ENCODE measurements around the gene SERPINA9. TPM values are rescaled to one million over a fixed set of nuclear protein-coding genes. Genes with fewer than 3 reads are reported as not detected.

Gene SERPINA9
- polyA plus RNA-seq, 4 donors, result not detected

DNA sequence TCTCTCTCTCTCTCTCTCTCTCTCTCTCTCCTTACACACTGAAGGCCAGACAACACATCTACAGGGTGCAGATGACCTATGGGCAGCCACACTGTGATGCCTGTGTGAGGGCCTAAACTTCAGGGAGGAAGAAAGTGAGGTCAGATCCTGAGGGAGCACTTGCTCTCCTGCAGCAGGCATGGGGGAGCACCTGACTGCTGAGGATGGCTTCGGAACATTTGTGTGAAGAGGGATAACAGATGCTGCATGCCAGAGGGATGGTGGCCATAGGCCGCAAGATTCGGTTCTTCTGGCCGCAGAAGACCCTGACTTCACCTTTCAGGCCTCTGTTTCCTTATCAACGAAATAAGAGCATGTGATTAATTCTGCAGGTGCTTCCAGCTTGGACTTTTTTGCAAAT lies 11.7 kb downstream of the SERPINA9 start:
- no peak for DNase-seq (ENCODE audit: low read depth in 4 of 4, low spot score in 3 of 4)

DNA sequence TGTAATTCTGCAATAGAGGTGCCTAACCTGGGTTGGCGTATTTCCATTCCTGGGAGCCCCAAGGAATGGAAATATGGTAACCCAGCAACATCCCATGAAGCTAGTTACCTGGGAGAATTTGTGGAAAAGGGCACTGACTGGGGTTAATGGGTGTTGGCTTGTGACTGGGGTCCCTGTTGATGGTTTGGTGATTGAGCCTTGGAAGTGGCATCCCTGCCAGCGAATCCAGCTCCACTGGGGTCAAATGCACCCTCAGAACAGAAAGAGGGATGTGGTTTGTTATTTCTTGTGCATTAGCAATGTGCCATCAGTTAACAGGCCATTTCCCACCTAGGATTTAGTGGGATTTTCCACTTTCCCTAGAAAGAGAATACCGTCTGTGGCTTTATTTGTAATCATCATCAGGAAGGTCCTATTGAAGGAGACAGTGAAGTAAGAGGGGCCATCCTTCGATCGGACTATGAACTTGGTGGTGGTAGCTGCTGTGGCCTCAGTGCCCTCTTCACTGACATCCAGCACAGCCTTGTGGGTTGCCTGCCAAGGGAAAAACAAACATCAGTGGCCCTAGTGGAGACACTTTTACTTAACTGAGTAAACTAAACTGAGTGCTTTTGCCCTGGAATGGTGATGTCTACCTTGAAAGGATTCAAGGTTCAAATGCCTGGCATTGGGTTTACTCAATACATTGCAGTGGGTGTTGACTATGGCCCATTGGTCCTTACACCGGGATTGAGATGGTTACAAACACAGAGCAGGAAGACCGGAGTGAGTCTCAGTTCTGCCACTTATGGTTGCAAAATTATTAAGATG lies 13.0 kb downstream of the SERPINA9 start:
- no peak for DNase-seq (ENCODE audit: low read depth in 4 of 4, low spot score in 3 of 4)

DNA sequence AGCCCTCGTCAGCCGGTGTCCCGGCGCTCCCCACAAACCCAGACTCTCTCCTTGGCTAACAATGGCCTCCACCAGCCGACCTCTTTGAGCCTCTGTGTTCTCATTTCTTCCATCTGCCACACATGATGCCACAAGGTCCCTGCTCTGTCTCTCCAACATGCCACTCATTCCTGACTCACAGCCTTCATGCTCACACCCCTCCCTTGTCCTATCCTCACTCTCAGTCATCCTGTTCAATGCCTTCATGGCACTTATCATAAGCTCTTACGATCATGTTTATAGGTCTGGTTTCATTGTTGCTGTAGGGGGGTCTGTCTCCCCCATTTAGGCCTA lies 13.8 kb downstream of the SERPINA9 start:
- no peak for DNase-seq (ENCODE audit: low read depth in 4 of 4, low spot score in 3 of 4)

DNA sequence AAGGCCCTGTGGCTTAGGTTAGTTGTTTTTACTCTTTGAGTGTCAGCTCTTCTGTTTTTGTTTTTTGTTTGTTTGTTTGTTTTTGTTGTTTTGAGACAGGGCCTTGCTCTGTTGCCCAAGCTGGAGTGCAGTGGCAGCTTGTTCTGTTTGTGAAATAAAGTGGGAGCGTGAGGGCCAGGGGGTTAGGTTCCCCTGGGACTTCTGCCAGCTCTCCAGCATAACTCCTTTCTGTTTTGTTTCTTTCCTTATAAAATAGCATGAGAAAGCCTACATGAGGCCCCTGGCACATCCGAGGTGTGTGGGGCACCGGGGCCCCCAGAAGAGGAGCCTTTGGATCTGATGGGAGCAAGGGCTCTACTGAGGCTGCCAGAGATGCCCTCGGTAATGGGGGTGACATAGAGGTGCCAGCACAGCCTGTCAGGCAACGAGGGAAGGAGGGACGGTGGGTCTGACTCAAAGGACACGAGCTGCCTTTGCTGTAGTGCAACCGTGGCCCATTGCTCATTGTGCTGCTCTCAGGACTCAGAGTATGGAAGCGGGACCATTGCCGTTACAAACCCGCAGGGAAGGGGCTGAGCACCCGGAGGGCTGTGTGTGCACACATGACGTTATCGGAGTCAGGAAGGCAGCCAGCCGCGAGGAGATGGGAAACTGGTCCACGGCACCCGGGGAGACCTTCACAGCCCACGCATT lies 14.3 kb downstream of the SERPINA9 start:
- no peak for DNase-seq (ENCODE audit: low read depth in 4 of 4, low spot score in 3 of 4)

DNA sequence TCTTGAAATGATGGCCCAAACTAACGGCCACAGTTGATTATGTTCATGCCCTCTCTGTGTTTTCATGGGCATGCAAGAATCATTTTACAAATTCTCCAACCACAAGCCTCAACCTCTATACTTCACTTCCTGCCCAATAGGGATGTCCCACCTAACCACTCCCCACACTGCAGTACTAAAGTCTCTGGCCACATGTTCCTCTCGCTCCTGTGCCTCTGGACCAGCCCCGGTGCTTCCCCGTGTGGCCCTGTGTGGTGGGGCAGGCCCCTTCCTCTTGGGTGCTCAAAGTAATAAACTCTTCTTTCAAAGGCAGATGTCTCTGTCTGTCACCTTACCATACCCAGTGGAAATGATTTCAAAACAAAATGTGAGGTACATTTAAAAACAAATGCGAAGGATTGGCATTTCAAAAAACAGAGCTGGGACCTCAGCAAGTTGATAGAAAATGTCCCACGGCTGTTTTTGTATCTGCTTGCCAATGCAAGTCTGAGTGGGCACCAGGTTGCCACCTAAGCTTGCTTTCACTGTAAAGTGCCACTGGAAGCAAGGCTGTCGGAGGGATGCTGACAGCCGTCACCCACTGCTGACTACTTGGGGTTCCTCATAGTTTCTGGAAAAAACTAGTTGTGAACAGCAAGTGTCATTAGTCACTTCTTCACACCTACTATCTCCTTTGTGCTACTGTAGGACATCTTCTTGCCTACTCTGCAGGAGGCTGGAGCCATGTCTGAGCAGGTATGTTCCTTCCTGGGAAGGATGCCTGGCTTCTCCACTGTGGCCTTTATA lies 15.2 kb downstream of the SERPINA9 start:
- no peak for DNase-seq (ENCODE audit: low read depth in 4 of 4, low spot score in 3 of 4)

DNA sequence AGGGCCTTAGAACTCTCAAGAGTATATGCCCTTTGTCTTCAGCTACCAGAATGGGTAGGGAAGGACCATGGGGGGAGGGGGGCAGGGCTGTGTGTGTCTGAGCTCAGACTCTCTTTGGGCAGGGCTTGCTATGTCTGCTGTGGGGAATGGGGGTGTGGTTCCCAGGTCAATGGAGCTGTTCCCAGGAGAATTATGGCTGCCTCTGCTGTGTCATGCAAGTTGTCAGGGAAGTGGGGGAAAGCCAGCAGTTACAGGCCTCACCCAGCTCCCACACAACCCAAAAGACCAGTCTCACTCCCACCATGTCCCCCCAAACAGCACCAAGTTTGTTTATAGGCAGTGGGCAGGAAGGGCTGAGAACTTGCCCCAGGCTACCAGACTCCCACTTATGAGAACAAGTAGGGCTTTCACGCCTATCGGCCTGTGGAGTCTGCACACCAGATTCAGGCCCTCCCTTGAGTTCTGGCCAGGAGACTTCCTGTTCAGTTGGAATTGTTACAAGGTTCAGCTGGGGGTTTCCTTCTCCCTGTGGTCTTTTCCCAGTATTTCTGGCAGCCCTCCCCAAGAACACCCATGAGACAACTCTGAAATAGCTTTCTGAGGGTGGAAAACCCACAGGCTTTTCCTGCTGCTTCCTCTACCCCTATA lies 17.3 kb downstream of the SERPINA9 start:
- no peak for DNase-seq (ENCODE audit: low read depth in 4 of 4, low spot score in 3 of 4)

DNA sequence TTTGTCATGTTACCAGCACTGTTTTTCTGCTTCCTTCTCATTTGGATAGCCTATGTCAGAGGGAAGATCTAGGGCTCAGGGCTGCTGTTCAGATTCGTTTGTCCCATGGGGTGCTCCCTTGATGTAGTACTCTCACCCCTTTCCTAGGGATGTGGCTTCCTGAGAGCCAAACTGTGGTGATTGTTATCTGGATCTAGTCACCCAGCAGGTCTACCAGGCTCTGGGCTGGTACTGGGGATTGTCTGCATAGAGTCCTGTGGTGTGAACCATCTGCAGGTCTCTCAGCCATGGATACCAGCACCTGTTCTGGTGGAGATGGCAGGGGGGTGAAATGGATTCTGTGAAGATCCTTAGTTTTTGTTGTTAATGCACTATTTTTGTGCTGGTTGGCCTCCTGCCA lies 17.9 kb downstream of the SERPINA9 start:
- no peak for DNase-seq (ENCODE audit: low read depth in 4 of 4, low spot score in 3 of 4)

DNA sequence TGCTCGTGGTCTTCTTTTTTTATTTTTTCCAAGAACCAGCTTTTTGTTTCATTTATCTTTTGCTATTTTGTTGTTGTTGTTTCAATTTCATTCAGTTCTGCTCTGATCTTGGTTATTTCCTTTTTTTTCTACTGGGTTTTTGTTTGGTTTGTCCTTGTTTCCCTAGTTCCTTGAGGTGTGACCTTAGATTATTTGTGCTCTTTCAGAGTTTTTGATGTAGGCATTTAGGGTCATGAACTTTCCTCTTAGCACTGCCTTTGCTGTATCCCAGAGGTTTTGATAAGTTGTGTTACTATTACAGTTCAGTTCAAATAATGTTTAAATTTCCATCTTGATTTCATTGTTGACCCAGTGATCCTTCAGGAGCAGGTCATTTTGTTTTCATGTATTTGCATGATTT lies 20.1 kb downstream of the SERPINA9 start:
- DNase-seq (ENCODE audit: low read depth in 4 of 4, low spot score in 3 of 4), result no peak

DNA sequence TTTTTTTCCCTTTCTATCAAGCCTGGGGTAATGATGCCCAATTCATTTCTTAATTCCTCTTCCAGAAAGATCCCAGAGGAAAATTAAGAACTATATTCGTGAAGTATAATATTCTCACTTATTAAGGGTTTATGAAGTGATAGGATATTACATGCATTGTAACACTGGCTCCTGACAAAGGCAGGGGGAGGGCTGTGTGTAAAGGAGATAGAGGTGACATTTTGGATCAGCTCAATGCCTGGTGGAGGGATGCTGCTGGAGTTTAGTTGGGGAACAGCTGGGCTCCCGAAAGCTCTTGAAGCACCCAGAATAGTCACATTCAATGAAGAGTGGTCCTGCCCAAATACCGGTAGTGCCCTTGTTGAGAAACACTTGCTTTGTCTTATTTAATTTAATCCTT lies 24.2 kb downstream of the SERPINA9 start:
- DNase-seq (ENCODE audit: low read depth in 4 of 4, low spot score in 3 of 4), result no peak

DNA sequence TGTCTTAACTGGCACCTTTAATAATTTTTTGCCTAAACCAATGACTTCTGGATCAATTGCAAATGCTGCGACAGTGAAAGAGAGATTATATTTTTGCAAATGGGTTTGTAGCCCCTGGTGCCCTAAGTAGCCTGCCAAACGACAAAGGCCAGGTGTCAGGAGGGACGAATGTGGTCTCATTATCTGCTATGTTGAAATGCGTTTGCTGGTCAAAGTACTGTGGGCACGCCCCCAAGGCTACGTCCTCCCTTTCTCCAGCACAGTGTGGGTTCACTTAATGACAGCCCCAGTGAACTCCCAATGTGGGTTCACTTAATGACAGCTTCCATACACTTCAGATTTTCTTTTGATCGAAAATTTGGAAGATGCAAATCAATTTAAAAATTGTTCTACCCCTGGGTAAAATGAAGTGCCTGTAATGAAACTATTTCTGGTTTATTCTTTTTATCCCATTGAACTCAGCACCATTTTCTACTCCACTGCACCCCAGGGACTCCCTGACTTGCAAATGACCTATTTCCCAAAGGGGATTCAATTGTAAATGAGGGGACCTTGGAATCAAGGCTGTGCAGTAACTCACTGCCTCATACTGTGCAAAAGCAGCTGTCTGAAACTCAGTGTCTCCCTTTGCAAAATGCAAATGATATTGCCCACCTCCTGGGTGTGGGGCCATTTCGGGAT lies 24.8 kb downstream of the SERPINA9 start:
- DNase-seq (ENCODE audit: low read depth in 4 of 4, low spot score in 3 of 4), result no peak

DNA sequence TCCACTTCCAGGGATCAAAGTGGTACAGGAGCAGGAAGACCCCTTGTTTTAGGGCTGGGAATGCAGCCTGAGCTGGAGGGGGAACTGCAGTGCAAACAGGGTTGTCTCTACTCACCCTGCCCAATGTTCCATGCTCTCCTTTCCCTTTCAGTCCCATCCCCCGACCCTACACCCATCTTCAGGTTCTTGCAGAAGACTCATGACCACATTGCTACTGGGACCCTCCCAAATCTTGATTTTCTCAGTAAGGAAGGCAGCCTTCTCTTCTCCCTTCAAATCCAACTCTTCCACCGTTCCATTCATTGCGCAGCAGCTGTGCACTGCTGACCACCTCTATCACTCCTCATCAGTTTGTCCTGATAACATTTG lies 25.3 kb downstream of the SERPINA9 start:
- no peak for DNase-seq (ENCODE audit: low read depth in 4 of 4, low spot score in 3 of 4)

DNA sequence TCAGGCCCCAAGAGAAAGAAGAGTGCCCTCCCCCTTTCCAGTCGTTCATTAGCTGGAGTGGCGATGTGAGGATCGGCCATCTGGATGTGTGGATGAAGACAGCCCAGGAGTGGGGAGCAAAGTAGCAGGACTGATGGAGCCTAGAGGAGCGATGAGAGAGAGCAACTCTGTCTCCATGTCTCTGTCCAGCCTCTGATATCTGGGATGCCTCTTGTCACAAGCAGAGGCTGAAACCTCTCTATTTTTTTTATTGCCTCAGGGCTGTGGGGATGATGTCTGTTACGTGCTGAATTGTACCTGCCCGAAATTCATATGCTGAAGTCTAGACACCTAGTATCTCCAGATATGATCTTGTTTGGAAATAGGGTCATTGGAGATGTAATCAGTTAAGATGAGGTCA lies 26.1 kb downstream of the SERPINA9 start:
- no peak for DNase-seq (ENCODE audit: low read depth in 4 of 4, low spot score in 3 of 4)

DNA sequence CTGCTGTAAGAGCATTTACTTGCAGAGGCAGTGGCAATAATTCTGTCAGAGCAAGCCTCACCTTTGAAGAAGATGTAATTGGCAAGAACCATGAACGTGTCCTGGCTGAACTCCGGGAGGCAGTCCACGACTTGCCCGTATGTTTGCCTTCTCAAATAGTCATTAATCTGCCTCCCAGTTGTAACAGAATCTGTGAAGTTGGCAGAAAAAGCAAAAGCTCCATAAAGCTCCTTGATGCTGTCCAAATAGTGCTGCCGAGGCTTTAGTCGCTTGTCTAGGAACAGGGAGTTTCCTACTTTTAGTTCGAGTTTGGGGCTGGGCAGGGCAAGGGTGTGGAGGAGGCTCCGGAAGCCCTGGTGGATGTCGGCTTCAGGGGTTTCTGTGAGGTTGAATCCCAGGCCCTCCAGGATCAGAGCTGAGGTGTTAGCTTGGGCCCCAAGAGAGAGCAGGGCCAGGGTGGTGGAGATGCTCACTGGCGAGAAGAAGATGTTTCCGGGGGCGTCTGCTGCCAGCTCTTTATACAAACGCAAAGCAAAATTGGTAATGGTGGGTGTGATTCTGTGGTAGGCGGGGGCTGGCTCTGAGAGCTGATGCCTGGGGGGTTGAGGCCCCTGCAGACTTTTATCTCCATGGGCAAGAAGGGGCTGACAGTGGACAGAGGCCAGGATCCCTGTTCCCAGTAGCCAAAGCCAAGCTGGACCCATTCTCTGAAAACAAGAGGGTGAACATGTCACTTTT lies 27.8 kb downstream of the SERPINA9 start:
- no peak for DNase-seq (ENCODE audit: low read depth in 4 of 4, low spot score in 3 of 4)

DNA sequence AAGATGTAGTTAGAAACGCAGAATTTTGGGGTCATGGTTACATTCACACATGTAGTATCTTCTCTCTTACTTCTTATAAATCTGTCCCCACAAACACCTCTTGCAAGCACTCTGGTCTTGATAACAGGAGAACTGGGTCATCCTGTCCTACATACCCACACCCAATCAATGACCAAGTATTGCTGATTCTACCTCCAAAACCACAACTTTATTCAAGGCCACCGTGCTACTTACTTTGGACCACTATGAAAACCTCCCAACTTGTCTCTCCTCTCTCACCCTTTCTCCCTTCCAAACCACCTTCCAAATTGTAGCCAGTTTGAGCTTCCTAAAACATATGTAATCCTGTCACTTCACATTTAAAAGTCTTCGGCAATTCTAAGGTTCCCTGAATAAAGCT lies 28.8 kb downstream of the SERPINA9 start:
- DNase-seq (ENCODE audit: low read depth in 4 of 4, low spot score in 3 of 4), result no peak

DNA sequence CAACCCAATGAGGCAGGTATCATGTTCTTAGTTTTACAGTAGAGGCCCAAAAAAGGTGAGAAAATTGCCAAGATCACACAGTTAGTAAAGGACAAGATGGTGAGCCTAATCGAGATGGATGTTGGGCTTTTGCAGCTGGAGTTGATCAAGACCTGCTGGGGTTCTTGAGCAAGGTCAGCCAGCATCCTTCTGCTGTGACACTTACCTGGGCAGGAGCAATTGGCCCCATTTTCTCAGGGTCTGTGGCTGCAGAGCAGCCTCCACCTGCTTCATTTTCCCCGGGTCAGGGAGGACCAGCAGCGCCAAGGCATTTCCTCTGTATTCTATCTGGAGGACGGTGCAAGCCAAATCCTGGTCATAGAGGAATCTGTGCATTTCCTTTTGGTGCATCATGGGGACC lies 29.9 kb downstream of the SERPINA9 start:
- no peak for DNase-seq (ENCODE audit: low read depth in 4 of 4, low spot score in 3 of 4)

DNA sequence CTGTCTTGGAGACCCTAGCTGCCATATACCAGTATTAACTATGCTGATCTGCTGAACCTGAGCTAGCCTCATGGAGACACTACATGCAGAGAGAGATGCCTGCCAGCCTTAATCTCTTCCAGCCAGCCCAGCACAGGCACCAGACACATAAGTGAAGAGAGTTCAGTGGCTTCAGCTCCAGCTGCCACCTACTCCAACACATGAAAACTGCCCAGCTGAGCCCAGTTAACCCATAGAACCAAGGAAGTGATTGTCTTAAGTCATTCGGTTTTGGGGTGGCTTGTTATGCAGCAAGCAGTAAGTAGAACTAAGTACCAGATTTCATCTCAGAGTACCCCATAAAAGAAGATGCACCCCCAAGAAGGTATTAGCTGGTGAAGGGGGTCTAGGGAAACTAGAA lies 31.0 kb downstream of the SERPINA9 start:
- DNase-seq (ENCODE audit: low read depth in 4 of 4, low spot score in 3 of 4), result no peak

DNA sequence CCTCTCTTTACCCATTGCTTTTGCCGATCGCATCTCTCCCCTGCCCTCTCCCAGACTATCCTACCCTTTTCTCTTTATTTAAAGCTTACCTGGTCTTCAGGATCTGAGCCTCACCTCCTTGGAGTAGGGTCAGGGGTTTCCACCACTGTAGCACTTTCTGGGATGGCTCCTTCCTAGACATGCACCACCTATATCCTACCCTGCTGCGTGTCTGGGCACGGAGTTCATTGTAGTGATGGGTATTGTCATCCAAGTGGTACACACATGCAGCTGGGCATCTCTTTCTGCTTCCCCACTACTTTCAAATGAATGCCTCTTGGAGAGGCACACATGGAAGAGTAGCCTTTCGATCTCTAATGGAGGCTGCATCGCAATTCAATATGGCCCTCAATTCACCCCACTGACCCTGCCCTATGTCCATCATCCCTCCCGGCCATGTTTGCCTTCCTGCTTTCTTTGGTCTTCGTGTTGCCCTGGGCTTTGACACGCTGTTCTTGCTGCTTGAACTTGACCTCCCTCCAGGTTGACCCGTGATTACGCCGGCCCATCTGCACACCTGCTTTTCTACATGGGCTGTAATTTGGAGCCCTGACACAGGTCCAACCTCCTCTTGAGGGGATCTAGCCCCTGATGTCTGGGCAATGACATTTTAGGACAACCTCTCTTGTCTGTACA lies 34.3 kb downstream of the SERPINA9 start:
- DNase-seq (ENCODE audit: low read depth in 4 of 4, low spot score in 3 of 4), result no peak

DNA sequence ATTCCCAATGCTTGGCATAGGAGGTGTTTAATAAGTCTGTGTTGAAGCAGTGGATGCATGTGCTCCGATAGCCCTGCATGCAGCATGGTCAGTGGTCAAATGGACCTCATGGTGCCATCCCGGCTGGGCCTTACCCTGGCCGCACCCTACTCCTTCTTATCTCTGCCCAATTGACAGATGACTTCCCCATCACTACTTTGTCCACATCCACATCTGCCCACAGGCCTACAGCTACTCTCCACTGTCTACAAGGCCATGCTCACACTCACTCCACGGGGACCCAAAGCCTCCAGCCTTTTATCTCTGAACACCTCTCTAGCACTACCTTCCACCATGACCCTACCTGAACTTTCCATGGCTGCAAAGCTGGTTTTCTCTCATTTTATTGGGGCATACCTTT lies 34.9 kb downstream of the SERPINA9 start:
- DNase-seq (ENCODE audit: low read depth in 4 of 4, low spot score in 3 of 4), result no peak

DNA sequence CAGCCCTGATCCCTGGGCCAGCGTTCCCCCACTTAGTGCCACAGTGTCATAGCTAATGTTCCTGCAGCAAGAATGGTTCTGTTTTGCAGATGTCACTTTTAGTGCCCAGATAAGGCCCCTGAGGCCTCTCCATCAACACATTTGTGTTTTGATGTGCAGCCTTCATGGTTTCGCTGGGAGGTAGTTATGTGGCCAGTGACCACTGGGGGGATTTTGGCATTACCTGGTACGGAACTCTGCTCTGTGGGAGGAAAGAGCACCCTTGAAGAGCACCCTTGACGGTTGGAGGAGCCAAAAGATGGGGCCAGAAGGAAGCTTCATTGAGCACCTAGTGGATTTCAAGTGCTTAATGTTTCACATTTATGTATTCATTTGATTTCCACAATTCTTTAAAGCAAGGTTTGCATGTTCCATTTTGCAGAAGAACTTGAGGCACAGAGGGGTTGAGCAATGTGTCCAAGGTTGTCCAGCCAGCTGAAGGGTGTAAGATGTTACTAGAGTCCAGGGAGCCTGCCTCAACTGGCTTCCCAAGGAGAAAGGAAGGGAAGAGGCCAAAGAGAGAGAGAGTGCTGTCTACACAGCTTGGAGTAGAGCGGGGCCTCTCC lies 36.4 kb downstream of the SERPINA9 start:
- no peak for DNase-seq (ENCODE audit: low read depth in 4 of 4, low spot score in 3 of 4)

Data from right renal pelvis (tissue), 4 donors.